Esophagus squamous epithelium (tissue), 5 donors: ENCODE results near the gene KLK15. TPM values are rescaled to one million over a fixed set of nuclear protein-coding genes. Genes with fewer than 3 reads are reported as not detected.

Experiments used
- DNase-seq: peaks from one replicate; lab custom pipeline; 2025; lab: John Stamatoyannopoulos, UW
- H3K27ac ChIP-seq, 4 donors: fragments of 200-600 bp; sonication (generic); one replicate each; pipeline ENCODE4 v1.5.1; 2016 to 2019; ENCODE audit warnings: mild to moderate bottlenecking in 1 of 4
- H3K27me3 ChIP-seq, 4 donors: fragments of 200-600 bp; sonication (generic); 1 replicate in 3 of 4; 2 replicates in 1 of 4; pipeline versions ENCODE4 v1.5.1 to v1.6.0; 2017 to 2021; ENCODE audit warnings: antibody characterized with exemption in 1 of 4
- H3K36me3 ChIP-seq, 3 donors: fragments of 200-600 bp; sonication (generic); one replicate each; pipeline ENCODE4 v1.5.1; 2016 to 2019
- H3K4me1 ChIP-seq, 3 donors: fragments of 200-600 bp; sonication (generic); one replicate each; pipeline ENCODE4 v1.5.1; 2017 to 2019
- H3K4me3 ChIP-seq, 4 donors: fragments of 200-600 bp; sonication (generic); 1 replicate in 3 of 4; 2 replicates in 1 of 4; pipeline ENCODE4 v1.5.1; 2016 to 2019; ENCODE audit warnings: mild to moderate bottlenecking in 2 of 4, moderate library complexity in 1 of 4
- H3K9me3 ChIP-seq, 3 donors: fragments of 200-600 bp; sonication (generic); one replicate each; pipeline ENCODE4 v1.5.1; 2016 to 2019
- POLR2A ChIP-seq, 4 donors: fragments of 450-650 bp; IDR thresholded peaks; one replicate each; pipeline ENCODE4 v1.6.1; 2017; ENCODE audit warnings: antibody characterized with exemption in 4 of 4, mild to moderate bottlenecking in 4 of 4, moderate library complexity in 3 of 4
- WGBS, 2 donors: methylation state at CpG; one replicate each; pipeline ENCODE4 v1.1.5; 2018; 5-methylcytosine and 5-hydroxymethylcytosine counted together
- intact Hi-C: fragments of 100-400 bp; cut with DNase I; formaldehyde crosslinking; loops from one replicate; pipeline ENCODE4 v1.15.0; 2022
- small RNA-seq, 4 donors: library from RNA; depleted of rRNA; stranded (forward); fragments of <200 nt; gene quantifications; one replicate each; pipeline ENCODE3, GENCODE V24; 2016
- total RNA-seq, 4 donors: library from RNA; depleted of rRNA; stranded (reverse); fragments of >200 nt; gene quantifications; one replicate each; pipeline ENCODE4 v1.1.0, GENCODE V29; 2016
- TF ChIP-seq, protein P1 (sequence below), 6 experiments: fragments of 450-650 bp in 4 of 6; fragments of 200-600 bp in 2 of 6; sonication (generic) in 2 of 6; IDR thresholded peaks; one replicate each; pipeline ENCODE4 v1.5.1; 2016 to 2019; ENCODE audit warnings: antibody characterized with exemption in 6 of 6, mild to moderate bottlenecking in 4 of 6, moderate library complexity in 4 of 6
- donor health status: DM: yes; HTN: yes; CAD: no.

The KLK15 gene
- total RNA-seq, 4 donors from 2014 or later = not detected

DNA sequence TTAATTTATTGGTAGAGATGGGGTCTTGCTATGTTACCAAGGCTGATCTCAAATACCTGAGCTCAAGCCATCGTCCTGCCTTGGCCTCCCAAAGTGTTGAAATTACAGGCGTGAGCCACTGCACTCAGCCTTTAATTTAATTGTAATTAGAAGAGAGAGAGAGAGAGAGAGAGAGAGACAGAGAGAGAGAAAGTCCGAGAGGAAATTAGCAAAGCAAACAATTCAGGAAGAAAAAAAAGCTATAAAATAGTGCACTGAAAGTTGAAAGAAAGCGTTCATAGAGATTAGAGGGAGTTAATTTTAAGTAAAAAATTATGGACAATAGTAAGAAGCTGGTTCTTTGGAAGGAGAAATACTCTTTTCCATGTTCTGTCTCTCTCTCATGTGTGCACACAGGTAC, 56.1 kb downstream of the KLK15 start:
- TF ChIP-seq, protein P1, sequence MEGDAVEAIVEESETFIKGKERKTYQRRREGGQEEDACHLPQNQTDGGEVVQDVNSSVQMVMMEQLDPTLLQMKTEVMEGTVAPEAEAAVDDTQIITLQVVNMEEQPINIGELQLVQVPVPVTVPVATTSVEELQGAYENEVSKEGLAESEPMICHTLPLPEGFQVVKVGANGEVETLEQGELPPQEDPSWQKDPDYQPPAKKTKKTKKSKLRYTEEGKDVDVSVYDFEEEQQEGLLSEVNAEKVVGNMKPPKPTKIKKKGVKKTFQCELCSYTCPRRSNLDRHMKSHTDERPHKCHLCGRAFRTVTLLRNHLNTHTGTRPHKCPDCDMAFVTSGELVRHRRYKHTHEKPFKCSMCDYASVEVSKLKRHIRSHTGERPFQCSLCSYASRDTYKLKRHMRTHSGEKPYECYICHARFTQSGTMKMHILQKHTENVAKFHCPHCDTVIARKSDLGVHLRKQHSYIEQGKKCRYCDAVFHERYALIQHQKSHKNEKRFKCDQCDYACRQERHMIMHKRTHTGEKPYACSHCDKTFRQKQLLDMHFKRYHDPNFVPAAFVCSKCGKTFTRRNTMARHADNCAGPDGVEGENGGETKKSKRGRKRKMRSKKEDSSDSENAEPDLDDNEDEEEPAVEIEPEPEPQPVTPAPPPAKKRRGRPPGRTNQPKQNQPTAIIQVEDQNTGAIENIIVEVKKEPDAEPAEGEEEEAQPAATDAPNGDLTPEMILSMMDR (IDR thresholded peaks at IDR 0.05) = no peak
- no peak for TF ChIP-seq POLR2A (IDR thresholded peaks at IDR 0.05)
- WGBS, 2 donors = 39 to 43% methylated on average over 4 of the region's 4 CpGs
- intact Hi-C loops = no loop called here
- H3K9me3 ChIP-seq = peaks cover 0 to 12% (median 8%) of the 10 kb centered on the region in 3 donors
- peaks cover 0 to 6% (median 0%) of the 10 kb centered on the region in 3 donors for H3K4me1 ChIP-seq
- peaks cover 0 to 98% (median 8%) of the 10 kb centered on the region in 4 donors for H3K27me3 ChIP-seq
- DNase-seq = no peak
- H3K36me3 ChIP-seq = no peaks in the 10 kb centered on the region
- no peak overlapping the region for H3K4me3 ChIP-seq
- no peak overlapping the region for H3K27ac ChIP-seq

DNA sequence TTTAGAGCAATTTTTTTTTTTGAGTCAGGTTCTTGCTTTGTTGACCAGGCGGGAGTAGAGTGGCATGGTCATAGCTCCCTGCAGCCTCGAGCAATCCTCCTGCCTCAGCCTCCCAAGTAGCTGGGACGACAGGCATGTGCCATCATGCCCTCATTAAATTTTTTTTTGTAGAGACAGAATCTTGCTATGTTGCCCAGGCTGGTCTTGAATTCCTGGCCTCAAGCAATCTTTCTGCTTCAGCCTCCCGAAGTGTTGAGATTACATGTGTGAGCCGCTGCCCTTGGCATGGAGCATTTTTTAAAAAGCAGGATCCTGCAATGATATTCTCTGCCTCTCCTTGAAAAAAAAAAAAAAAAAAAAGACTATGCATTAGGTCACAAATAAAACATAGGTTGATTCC, 57.2 kb downstream of the KLK15 start:
- Histone ChIP-seq H3K27me3 (peaks cover 0 to 92% (median 8%) of the 10 kb centered on the region in 4 donors), H3K4me1 (peaks cover 0 to 6% (median 0%) of the 10 kb centered on the region in 3 donors)
- intact Hi-C loops = no loop called here

More for the DNA sequence above, 57.2 kb downstream of the KLK15 start:
- Histone ChIP-seq H3K36me3 (no peaks in the 10 kb centered on the region), H3K27ac (no peak overlapping the region), H3K4me3 (no peak overlapping the region), H3K9me3 (peaks cover 0 to 13% (median 8%) of the 10 kb centered on the region in 3 donors)
- TF ChIP-seq, protein P1 (IDR thresholded peaks at IDR 0.05) = no peak
- no peak for TF ChIP-seq POLR2A (IDR thresholded peaks at IDR 0.05)
- no peak for DNase-seq
- 64 to 81% methylated on average over 5 of the region's 5 CpGs for WGBS, 2 donors

Small RNA genes lying within 50 kb of the gene (small RNA-seq; reads per million reads assigned to genes)
- gene SNORD88A (330 to 777 (median 456) reads per million in 4 donors), gene SNORD88B (0 reads per million in 4 donors), gene SNORD88C (0 reads per million in 4 donors)

Other genes starting within 250 kb of the KLK15 start
- gene SYT3, start 193.7 kb downstream of the KLK15 start, total RNA-seq = 1 to 10 TPM in 1 of 4 donors, under 1 TPM in 1, not detected in 2; 0.53 to 2.2 TPM
- not detected for gene C19orf81, start 184.1 kb downstream of the KLK15 start, total RNA-seq
- under 1 TPM in 1 of 4 donors, not detected in 3; 0.06 TPM for gene SHANK1, start 113.8 kb downstream of the KLK15 start, total RNA-seq
- 10 to 100 TPM in 1 of 4 donors, 1 to 10 TPM in 2, under 1 TPM in 1; 0.80 to 11.1 (median 3.9) TPM for gene CLEC11A, start 110.2 kb downstream of the KLK15 start, total RNA-seq
- gene GPR32, start 63.1 kb downstream of the KLK15 start, total RNA-seq = not detected
- gene ACP4, start 43.2 kb downstream of the KLK15 start, total RNA-seq = not detected
- not detected for gene KLK1, start 9.8 kb downstream of the KLK15 start, total RNA-seq
- not detected for gene KLK3, start 21.3 kb upstream of the KLK15 start, total RNA-seq
- not detected for gene KLK2, start 39.9 kb upstream of the KLK15 start, total RNA-seq
- gene KLK4, start 77.8 kb upstream of the KLK15 start, total RNA-seq = not detected
- gene KLK5, start 119.5 kb upstream of the KLK15 start, total RNA-seq = 10 to 100 TPM in 3 of 4 donors, 1 to 10 TPM in 1; 5.9 to 84.7 (median 49.9) TPM
- gene KLK6, start 136.0 kb upstream of the KLK15 start, total RNA-seq = 100 to 1,000 TPM in 2 of 4 donors, 10 to 100 TPM in 1, 1 to 10 TPM in 1; 6.1 to 160 (median 102) TPM
- gene KLK7, start 150.3 kb upstream of the KLK15 start, total RNA-seq = 100 to 1,000 TPM in 3 of 4 donors, 1 to 10 TPM in 1; 9.5 to 309 (median 198) TPM
- 100 to 1,000 TPM in 3 of 4 donors, 10 to 100 TPM in 1; 32.8 to 235 (median 191) TPM for gene KLK8, start 168.0 kb upstream of the KLK15 start, total RNA-seq
- 100 to 1,000 TPM in 3 of 4 donors, 10 to 100 TPM in 1; 73.4 to 816 (median 310) TPM for gene KLK10, start 186.1 kb upstream of the KLK15 start, total RNA-seq
- gene KLK11, start 193.0 kb upstream of the KLK15 start, total RNA-seq = 100 to 1,000 TPM; 171 to 460 (median 244) TPM
- gene KLK12, start 201.4 kb upstream of the KLK15 start, total RNA-seq = 100 to 1,000 TPM in 2 of 4 donors, 10 to 100 TPM in 2; 16.2 to 231 (median 115) TPM
- gene KLK13, start 231.5 kb upstream of the KLK15 start, total RNA-seq = 100 to 1,000 TPM; 163 to 973 (median 600) TPM
- gene KLK14, start 249.3 kb upstream of the KLK15 start, total RNA-seq = under 1 TPM in 1 of 4 donors, not detected in 3; 0.66 TPM